Erythroblast (primary cell): Measurements from ENCODE around the gene DTX1.
"Not testable (repeated sequence)": the region's sequence is repeated elsewhere in the genome, so short reads cannot be mapped to it uniquely, and the experiment has no call there.

ENCODE experiments used
- DNase-seq, 2 experiments: peaks; one replicate each; lab custom pipeline; 2025; lab: John Stamatoyannopoulos, UW
- GATA1 ChIP-seq: IDR thresholded peaks from 2 replicates; pipeline ENCODE4 v1.6.1; 2011; ENCODE audit warnings: low read depth, mild to moderate bottlenecking, control low read depth, low read length, moderate library complexity
- POLR2A ChIP-seq: IDR thresholded peaks from 2 replicates; pipeline ENCODE4 v1.6.1; 2011; ENCODE audit warnings: mild to moderate bottlenecking, low read length

The DTX1 gene

DNA sequence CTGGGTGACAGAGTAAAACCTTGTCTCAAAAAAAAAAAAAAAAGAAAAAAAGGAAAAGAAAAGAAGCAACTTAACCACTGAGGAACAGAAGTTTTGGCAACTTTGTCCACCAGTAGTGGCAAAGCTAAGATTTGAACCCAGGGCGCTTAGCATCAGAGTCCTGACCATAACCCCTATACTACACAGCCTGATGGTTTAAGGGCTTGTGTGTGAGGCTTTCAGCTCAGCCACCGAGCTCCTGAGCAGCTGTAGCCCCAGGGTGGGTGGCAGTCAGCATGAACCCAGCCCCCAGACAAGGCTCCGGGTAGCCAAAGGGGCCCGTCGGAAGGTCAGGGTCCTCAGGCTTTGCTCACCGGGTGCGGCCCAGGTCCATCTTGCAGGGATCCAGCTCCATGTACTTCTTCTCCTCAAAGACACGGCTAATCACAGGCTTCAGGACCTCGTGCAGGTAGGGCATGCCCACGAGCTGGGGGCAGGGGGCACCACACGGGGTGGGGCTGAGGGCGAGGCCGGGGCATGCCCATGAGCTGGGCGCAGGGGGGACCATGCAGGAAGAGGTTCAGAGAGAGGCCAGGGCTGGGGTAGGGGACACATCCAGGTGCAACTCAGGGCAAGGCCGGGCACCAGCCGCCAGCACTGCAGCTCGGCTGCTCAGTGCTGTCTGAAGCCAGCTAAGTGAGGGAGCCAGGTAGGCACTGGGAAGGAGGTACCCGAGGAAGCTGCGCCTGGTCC, 58.1 kb downstream of the DTX1 start:
- TF ChIP-seq GATA1 (no peak), POLR2A (no peak)

DNA sequence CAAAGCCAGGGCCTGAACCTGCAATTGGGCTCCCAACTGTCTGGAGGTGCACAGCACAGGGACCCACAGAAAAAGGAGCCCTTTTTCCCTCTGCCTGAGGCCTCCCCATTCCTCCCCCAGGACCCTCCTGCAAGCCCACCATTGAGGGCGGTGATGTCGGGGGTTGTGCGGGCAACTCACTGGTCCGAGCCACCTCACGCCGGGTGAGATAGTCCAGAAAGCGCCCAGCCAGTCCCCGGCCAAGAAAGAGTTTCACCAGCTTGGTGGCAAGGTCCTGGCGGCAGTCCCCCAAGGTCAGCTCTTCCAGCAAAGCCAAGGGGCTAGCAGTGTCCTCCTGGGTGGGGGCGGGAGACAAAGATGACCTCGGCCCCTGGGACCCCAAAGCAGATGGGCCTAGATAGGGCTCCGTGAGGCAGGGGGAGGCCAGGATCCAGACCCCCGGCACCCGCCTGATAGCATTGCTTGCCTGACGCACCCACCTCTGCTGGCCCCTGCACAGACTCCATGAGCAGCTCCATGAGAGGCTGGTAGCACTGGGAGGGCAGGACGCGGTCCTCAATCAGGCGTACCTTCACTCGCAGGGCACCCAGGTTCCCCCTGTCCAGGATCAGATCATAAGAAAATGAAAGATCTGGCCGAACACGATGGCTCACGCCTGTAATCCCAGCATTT, 59.1 kb downstream of the DTX1 start:
- no peak for DNase-seq
- TF ChIP-seq POLR2A (no peak), GATA1 (no peak)

More for the DNA sequence above, 58.1 kb downstream of the DTX1 start:
- DNase-seq, result no peak

DNA sequence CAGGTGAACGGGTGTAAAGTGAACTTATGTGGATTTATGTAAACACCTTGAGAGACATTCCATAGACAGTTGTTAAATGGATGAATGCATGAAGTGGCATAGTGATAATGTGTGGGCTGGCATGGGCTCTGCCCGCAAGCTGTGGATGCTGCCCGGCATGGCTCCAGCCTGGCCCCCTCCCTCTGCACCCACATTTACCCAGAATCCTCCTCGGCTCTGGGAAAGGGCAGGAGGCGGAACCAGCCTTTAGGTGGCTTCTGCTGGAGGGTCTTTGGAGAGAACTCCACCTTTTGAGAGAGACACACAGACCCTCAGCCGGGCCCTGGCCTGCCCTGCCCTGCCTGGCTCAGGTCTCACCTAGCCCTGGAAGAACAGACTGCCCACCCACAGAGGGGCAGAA, 60.3 kb downstream of the DTX1 start:
- no peak for DNase-seq
- no peak for TF ChIP-seq POLR2A

DNA sequence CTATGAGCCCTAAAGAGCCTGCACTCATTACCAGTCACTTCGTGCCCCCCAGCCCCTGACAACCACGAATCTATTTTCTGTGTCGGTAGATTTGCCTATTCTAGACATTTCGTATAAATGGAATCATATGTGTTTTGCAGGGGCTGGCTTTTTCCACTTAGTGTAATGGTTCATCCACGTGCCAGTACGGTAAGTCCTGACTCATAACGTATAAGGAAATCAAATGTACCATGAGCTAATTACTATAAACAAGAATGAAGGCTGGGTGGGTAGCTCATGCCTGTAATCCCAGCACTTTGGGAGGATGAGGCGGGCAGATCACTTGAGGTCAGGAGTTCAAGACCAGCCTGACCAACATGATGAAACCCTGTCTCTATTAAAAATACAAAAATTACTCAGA, 61.2 kb downstream of the DTX1 start:
- DNase-seq, result not testable (repeated sequence)

DNA sequence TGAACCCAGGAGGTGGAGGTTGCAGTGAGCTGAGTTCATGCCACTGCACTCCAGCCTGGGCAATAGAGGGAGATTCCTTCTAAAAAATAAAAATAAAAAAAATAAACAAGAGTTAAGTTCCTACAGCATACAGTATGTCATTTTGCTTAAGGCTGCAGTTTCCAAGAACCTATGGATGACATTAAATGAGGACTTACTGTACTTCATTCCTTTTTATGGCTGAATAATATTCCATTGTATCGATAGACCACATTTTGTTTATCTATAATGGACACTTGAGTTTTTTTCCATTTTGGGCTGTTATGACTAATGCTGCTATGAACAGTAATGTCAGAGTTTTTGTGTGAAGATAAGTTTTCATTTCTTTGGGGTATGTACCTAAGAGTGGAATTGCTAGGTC, 61.6 kb downstream of the DTX1 start:
- DNase-seq, result no peak
- TF ChIP-seq GATA1, result no peak
- no peak for TF ChIP-seq POLR2A

DNA sequence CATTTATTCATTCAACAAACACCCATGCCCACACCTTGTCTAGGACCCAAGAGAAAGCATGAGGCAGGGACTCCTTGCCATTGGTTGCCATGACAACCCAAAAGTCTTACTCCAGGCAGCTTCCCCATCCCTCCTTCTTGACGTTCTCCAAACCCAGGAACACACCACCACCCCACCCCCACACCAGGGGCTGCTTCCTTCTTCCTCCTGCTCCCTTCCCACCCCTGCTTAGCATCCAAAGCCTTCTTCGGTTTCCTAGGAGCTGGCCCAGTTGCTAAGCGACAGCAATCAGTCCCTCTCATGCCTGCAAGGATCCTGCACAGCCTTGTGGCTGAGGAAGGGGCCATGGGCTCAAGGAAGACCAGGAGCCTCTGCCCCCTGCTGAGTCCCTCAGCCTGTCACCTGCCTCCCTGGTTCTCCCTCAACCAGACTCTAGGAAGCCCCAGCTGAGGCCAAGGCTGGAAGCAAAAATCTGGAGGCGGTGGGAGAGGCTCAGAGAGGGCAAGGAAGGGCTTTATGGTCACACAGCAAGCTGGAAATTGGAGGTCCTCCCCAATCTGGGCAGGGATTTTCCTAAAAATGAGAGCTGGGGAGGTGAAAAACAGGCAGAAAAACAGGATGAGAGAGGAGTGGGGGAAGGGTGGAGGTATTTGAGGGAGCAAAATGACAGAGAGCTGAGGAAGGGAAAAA, 63.6 kb downstream of the DTX1 start:
- DNase-seq, result no peak
- TF ChIP-seq GATA1, result no peak
- TF ChIP-seq POLR2A, result no peak

DNA sequence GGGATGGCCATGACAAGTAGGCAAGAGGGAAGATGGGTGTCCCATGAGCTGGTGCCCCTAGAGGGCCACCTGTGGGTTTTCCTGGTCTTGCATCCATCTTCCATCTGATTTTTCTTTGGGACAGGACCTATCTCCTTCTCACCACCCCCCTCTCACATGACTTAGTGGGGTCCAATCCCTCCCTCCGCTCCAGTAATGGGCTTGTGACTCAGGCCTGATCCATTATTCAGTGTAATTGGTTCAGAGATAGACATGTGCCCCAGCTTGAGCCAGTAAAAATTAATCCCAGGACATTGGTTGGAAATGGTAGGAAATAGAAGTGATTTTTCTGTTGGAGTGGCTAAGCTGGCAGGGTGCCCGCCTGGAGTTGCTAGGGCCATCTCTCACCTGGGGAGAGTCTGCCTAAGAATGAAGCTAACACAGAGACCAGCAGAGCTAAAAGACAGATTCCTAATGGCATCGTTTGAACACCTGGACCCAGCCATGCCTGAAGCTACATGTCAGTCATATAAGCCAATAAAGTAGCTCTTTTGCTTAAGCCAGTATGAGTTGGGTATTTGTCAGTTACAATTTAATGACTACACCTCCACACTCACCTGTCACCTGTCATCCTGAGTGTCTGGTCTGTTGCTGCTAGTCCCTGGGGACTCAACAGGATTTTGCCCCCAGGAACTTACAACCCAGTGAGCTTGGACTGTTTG, 64.3 kb downstream of the DTX1 start:
- DNase-seq, result no peak
- TF ChIP-seq POLR2A (no peak), GATA1 (no peak)

DNA sequence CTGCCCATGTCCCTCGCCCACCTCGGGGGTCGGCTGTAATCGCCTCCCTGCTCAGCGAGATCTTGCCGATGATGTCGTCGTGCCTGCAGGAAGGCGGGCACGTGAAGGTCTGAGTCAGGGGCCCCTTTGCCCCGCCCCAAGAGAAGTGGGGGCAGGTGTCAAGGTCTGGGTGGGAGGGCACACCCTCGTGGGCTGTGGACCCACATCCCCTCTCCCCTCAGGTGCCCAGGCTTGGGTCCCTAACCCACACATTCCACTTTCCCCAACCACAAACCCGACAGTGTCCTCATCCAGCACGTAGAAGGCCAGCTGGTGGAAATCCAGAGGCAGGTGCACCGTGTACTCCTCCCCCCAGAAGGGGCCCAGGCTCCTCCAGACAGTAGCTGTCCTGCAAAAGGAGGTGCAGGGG, 71.3 kb downstream of the DTX1 start:
- DNase-seq, result no peak
- TF ChIP-seq POLR2A (no peak), GATA1 (no peak)

DNA sequence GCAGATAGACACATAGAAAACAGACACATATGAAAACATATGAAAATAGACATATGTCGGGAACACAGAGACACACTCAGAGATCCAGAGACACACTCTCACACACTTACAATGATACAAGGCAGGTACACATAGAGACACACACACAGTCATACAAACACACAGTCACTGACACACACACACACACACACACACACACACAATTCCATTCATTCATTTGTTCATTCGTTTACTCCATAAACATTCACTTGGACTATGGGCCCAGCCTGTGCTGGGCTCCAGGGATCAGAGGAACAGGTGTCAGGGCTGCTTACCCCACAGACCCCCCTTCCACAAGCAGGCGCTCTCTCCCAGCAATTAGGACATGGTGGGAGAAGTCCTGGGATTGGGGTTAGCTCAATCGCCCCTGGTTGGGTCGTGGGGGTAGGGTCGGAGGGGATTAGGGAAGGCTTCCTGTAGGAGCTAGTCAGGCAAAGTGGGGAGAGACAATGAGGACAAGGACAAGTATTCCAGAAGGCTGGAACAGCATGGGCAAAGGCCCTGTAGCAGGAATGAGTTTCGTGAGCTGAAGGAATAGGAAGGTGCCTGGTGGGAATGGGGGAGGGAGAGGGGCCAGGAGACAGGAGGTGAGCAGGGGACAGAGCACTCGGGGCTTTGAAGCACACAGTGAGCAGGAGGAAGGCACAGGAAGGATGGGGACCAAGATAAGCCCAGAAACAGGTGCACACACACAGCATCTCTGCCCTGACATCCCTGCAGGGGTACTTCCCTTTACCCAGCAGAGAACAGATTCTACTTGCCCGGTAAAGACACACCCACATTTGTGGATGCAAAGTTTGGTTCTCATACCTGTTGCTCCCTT, 72.5 kb downstream of the DTX1 start:
- DNase-seq, result no peak
- TF ChIP-seq POLR2A, result no peak
- no peak for TF ChIP-seq GATA1

DNA sequence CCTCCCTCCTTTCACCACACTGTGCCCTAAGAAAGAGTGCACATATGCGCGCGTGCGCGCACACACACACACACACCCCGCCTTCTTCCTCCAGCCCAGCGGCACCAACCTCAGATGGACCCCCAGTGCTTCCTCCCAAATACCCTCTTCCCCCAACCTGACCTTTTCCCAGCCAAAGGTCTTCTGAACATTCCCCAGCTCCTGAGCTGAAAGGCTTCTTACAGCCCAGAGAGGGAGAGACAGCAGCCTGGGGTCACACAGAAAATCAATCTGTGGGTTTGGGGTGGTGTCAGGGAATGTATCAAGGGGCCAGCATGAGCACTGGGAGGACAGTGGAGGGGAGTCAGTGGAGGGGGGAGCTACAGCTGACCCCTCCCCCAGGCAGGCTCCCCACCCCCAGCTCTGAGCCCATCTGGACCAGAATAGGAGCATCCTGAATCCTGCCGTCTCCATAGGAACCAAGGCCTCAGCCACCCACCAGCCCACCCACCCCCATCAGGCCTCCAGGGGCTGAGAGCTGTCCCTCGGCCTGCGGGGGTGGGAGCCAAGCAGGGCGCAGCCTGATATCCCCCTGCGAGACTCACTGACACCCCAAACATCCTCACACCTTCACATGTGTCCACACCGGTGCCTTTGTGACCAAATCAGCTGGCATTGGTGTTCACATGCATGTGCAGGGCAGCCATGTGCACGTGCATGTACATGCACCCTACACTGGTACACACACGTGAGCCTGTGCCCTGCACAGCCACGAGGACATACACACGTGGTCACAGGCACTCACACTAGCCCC, 73.3 kb downstream of the DTX1 start:
- no peak for DNase-seq
- TF ChIP-seq GATA1 (no peak), POLR2A (no peak)

DNA sequence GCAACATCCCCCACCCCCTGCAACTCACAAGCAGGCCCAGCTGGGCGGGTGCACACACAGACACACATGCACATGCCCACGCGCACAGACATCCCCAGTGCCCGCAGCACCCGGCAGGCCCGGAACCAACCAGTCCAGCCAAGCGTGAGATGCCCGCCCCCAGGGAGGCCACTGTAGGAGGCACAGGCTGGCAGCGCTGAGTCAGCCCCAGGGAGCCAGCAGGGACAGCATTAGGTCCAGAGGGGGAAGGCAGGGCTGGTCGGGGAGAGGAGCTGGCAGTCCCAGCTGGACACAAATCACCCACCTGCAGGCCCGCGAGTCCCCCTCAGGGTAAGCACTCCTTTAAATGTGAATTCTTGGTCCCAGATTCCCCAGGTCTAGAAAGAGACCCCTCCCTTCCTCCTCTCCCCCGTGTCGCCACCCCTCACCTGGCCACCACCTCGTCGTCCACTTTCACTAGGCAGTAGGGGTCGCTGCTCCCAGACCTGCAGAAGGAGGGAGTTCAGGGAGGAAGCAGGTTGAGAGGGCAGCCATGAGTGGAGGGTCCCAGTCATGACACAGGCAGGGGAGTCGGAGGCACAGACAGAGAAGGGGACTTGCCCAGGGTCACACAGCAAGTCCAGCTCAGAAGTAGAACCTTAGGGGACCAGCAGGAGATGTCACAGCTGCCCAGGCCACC, 74.1 kb downstream of the DTX1 start:
- no peak for DNase-seq
- TF ChIP-seq POLR2A (no peak), GATA1 (no peak)

DNA sequence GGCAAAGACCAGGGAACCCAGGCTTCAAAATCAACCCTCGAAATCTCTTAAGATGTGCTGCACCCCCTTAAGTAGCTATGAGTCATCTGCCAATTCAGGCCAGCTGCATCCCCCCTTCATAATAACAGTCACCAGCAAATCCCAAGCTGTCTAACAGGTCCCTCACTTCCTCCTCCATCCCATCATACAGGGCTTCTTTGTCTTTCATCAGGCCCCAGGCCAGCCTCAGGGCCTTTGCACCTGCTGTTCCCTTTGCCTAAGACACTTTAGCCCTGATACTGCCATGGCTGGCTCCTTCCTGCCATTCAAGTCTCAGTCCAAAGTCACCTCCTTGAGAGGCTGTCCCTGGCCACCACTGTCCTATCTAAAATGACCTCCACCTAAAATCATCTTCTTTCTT, 75.0 kb downstream of the DTX1 start:
- TF ChIP-seq GATA1 (no peak), POLR2A (no peak)

More for the DNA sequence above, 75.0 kb downstream of the DTX1 start:
- no peak for DNase-seq
